DMS114 treated with DMSO at 0.1 percent for 48 hours (cell line): Measurements from ENCODE around the gene BICD2.

ENCODE experiments used
- DNase-seq: peaks from one replicate; lab custom pipeline; 2025; ENCODE audit not compliant: unreplicated experiment; lab: John Stamatoyannopoulos, UW

The BICD2 gene

DNA sequence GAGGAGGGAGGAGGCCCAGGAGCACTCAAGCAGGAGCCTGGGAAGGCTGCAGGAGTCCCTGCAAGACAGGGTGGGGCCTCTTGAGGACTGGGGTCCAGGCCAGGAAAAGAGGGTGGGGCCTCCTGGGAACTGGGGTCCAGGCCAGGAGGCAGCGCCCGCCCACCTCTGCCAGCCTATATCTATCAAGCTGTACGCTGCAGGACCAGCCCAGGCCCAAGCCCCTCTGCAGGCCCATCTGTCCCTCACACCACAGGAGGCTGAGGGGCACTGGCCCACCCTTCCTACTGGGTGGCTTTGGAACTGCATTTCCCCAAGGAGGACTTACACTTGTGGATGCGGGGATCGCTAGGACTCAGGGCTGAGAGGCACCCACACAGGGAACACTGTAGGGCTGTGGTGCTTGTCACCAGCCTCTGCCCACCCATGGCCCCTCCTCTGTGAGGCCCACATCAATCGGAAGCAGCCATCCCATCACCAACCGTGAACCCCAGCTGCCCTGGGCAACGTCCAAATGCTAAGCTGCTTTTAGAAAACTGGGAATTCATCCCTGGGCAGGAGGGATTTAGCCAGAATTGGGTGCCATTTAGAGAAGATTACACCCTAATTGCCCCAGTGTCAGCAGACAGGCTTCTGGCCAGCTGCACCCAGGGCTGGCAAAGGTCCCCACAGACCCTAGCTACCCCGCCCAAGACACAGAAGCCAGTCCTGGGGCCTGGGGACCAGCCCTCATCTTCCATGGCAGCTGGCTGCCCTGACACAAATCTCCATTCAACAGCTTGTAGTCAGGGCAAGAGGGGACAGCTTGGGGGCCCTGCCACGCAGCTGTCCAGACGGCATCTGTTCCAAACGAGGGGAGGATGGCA lies 15.3 kb downstream of the BICD2 start:
- DNase-seq = no peak

DNA sequence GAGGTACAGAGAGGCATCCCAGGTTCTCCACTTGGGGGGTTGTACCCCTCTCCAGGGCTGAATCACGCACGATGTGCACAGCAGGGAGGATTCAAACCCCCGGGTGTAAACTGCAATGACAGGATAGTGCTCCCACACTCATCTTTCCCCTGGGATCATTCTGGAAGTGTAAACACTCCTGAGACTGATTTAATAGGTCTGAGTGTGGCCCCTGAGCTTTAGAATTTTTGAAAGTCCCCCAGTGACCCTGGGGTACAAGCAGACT lies 16.5 kb downstream of the BICD2 start:
- no peak for DNase-seq

DNA sequence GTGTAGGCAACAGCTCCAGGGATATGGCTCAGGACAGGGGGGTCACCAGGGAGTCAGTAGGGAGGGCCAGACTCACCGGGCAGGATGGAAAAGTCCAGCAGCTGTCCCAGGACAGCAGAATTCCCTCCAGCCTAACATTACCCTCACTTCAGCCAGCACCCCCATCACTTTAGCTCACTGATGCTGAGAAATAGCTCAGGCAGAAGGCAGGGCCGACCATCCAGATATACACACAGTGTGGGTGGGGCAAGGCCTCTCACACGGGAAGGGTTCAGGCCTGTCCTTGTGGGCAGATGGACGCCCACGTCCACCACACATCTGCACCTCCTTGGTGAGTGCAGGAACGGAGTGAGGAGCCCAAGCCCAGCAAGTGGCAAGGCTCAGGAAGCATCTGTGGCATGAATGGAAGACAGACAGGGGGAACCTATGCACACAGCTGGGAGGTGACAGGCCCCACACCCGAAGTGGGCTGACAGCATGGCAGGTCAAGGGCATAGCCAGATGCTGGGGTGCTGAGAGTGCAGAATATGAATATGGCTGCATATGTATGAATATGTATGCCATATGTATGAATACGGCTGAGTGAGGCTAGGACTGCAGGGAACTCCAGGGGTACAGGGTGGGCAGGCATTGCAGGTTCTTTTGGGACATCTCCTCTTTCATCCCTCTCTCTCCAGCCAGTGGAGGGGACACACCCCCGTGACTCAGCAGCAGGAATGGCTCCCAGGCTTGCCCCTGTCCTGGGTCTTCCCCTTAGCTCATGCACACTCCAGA lies 17.0 kb downstream of the BICD2 start:
- no peak for DNase-seq

DNA sequence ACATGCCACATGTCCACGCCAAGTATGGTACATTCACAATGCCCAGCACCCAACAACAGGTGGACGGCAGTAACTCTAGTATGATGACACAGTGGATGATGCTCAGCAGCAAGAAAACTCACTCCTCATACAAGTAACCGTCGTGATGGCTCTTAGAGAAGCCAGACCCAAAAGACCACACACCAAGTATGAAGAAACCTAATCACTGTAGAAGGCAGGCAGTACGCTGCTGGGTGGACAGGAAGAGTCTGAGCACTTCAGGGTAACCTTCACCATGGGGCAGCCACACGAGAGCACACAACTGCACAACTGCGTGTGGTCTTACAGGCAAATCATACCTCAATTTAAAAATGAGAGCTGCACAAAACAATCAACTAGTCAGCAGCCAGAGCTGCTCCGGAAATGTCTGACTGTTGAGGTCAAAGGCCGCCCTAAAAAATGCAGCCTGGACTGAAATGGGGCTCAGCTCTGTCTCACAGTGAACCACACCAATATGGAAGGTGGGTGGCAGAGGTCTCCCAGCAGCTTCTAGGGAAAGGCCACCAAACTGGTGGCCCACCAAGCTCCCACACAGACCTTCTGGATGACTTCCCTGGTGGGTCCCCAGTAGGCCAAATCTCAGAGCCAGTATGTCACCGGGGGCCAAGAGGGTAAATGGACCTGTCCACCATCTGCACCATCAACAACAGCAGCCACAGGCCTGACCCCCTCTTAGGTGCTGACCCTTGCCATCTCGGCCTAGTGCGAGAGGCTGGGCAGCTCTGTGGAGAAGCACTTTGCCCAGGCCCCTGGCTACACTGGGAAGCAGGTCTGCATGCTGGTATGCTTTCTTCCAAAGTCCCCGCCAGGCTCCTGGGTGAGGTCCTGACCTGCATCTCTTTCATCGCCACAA lies 17.8 kb downstream of the BICD2 start:
- DNase-seq = no peak

DNA sequence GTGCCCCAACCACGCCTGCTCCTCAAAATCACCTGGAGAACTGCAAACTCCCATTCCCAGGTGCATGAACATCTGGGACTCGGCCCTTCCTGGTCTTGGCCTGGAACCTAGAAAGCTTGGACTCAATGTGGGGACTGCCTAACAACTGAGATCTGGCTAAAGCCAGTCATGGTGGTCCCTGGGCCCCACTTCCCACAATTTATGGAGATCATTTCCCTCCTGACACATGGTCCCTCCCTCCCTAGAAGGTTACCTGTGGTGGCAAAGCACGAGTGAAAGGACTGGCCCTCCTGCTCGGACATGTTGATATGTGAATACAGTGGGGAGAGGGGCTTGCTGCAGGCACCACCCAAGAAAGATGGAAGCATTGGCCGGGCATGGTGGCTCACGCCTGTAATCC lies 18.8 kb downstream of the BICD2 start:
- DNase-seq = no peak

DNA sequence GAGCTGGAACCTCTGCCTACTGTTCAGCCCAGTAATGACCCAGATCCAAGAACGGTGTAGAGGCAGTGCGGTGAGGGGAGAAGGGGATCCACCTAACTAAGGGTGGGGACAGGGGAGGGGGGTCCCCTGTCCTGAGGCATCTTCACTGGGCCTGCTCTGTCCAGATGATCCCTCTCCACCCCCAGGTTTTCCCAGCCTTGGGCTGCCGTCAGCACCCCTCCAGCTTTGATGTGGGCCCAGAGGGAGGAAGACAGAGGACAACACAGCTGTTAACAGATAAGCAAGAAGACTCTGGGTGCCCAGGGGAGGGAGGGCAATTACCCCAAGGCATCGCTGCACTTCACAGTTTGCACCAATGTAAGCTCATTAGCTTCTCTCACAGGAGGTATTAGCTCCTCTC lies 19.3 kb downstream of the BICD2 start:
- DNase-seq = no peak

DNA sequence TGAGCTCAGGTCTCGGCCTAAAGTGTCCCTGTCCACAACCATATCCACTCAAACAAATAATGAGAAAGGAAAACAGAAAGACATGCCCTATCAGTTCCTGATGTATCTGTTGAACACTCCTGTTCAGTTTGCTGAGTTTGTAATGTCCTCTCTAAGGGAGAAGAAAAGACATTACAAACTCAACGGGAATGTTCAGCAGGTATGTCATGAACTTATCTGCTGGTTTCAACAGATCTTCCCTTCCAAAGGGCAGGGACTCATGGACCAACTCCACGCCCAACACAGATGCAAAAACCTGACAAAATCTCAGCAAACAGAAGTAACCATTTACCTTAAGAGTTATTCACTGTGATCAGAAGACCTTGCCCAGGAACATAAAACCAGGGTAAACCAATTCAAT lies 23.7 kb downstream of the BICD2 start:
- DNase-seq = no peak

DNA sequence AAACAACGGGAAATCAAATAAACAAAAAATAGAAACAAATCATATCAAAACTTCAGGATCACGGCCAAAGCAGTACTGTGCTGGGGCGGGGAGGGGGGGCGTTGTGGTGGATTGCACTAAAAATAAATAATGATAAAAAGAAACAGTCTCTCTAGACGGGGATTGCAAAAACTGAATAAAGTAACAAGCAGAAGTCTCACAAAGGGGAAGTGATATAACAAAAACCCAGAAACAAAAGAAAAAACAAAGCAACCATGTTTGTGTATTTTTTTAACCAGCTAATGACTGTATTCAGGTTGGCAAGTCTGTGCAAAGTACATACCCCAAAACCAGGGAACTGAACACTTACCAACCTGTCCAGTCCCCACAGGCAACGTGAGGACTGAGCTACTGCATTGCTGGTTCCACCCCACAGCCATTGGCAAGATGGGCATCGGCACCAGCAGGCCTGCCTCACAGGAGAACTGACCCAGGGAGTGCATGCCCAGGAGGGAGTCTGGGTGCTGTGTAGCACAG lies 24.1 kb downstream of the BICD2 start:
- no peak for DNase-seq

DNA sequence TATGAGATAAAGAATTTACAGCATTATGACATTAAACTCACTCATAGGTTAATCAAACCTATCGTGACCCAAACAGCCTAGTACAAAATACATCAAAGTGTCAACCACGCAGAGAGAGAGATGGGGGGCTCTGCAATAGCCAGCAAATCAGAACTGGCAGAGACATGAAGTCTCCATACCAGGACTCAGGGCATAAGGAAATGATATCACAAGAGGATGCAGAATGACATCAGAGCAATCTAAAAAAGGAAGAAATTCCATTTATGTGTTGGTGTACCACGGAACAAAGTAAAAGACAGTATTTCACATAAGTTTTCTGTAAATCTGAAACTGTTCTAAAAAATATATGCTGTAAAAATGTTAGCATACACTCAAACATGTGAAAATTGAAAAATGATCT lies 24.6 kb downstream of the BICD2 start:
- no peak for DNase-seq

DNA sequence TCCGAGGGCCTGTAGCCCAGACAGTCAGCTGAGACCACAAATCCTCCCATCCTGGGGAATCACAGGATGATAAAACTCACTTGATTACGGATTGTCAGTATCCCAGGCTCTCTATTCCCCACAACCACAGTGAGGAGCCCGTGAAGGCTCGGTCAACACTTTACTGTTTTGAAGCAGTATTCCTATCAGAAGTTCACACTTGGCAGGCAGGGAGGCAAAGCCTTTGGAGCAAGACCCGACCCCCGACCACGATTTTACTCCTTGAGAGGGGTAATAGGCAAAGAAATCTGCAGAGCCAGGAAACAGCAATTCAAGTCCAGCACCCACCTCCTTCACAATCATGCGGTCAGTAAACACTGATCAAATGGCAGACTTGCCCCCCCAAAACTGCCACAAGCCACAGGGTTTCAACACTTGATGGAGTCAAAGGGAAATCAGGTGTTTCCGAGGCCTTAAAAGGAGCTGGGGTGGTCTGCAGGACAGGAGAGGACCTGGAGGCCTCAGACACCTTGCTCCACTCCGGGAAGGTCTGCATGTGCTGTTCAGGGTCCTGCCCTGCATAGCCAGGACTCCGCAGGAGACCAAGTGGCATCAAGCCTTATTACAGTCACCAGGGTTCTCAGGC lies 25.2 kb downstream of the BICD2 start:
- DNase-seq = no peak

DNA sequence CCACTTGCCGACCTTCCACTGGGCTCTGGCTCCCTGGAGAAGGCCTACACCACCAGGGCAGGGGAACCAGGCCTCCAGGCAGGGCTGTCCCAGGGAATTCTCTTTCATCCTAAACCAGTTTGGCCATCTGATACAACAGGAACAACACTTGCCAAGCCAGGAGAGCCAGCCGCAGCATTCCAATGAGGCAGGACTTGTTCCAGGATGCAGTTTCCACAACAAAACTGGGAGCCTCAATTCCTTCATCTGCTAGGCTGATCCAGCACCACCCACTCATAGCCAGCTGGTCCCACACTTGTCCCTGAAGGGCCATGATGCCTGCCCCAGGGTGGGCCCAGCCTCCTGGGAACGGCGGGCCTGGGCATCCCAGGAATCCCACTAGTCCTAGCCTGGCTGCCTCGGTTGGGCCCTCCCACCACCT lies 26.0 kb downstream of the BICD2 start:
- no peak for DNase-seq

DNA sequence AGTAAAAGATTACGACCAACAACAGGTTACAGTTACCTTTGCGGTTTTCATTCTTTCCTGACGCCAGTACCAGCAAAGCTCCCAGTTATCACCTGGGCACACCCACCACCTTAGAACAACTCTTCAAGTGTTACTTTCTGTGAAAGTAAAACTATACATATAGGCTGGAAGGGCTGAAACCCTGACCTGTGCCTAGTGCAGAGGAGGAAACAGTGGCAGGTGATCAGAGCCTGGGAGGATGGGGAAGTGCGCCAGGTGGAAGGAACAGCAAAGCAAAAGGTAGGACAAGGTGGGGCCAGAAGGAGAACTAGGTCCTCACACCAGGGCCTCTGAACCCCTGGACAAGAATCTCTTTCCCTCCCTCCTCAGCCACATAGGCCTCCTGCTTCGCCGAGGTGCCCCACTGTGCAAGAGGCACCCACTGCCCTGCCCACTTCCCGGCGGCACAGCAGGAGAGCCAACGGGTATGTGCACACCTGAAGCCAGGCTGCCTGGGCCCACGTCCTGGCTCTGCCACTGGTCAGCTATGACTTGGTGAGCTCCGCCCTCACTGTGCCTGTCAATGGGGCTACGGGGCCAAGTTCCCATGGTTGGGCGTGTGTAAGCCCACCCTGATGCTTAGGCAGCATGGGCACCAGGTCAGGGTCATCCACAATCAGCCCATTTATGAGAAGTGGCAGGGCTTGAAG lies 26.9 kb downstream of the BICD2 start:
- DNase-seq = no peak

DNA sequence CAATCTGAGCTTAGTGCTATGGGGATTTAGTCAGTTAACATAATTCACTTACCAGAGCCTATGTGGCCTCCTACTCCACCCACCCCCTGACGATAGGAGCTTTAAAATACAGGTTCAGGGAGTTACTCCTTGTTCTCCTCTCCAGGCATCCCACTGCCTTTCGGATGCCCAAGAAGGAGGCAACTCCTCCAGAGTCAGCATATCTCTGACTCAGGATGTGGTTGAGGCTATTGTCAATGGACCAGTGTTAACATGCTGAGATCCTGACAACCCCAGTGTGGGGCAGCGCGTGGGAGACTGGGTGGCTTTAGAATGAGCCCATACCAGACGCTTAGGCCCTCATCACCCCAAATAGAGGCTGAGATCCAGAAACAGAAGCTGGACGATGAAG lies 27.4 kb downstream of the BICD2 start:
- DNase-seq = no peak

DNA sequence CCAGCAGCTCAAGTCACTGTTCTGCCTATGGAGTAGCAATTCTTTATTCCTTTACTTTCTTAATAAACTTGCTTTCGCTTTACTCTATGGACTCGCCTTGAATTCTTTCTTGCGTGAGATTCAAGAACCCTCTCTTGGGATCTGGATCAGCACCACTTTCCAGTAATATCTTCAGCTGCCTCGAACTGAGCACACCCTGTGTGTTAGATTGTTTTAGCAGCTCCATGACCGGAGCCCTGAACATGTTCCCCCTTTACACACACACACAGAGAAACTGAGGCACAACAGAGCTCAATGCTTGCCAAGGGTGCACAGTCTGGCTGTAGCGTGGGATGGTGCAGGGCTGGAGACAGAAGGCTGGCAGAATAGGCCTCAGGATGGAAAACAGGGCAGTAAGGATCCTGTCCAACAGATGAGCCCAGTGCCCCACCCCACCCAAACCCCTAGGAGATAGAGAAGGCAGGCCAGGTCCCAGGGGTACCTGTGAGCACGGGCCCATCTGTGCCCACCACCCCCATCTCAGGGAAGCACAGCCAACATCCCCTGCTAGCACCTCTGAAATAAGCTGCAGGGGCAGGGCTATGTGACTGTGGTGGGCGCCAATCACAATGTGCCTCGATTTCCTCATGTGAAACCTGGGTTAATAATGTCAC lies 27.9 kb downstream of the BICD2 start:
- DNase-seq = no peak

DNA sequence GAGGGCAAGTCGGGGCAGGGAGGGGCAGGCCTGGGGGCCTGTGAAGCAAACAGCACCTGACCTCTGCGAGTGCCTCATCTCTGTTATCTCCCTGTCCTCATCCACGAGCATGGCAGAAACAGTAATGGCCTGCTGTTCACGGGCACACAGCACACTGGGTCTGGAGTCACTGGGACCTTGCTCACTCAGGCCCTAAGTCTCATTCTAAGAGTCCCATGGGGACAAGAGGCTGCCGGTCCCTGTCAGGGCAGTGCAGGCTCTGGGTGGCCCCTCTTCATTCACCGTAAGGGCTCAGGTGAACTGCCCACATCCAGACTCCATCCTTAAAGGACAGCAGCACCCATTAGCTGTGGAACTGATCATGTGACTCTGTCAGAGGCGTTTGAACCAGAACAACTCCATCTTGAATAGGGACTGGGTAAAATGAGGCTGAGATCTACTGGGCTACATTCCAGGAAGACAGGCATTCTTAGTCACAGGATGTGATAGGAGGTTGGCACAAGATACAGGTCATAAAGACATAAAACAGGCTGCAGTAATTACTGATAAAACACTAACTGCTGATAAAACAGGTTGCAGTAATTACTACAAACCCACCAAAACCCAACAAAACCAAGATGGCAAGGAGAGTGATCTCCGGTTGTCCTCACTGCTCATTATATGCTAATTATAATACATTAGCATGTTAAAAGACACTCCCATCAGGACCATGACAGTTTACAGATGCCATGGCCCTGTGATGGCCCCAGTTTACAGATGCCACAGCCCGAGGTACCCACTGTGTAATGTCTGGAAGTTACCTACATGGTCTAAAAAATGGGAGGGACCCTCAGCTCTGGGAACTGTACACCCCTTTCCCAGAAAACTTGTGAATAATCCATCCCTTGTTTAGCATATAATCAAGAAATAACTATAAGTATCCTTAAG lies 28.7 kb downstream of the BICD2 start:
- no peak for DNase-seq

DNA sequence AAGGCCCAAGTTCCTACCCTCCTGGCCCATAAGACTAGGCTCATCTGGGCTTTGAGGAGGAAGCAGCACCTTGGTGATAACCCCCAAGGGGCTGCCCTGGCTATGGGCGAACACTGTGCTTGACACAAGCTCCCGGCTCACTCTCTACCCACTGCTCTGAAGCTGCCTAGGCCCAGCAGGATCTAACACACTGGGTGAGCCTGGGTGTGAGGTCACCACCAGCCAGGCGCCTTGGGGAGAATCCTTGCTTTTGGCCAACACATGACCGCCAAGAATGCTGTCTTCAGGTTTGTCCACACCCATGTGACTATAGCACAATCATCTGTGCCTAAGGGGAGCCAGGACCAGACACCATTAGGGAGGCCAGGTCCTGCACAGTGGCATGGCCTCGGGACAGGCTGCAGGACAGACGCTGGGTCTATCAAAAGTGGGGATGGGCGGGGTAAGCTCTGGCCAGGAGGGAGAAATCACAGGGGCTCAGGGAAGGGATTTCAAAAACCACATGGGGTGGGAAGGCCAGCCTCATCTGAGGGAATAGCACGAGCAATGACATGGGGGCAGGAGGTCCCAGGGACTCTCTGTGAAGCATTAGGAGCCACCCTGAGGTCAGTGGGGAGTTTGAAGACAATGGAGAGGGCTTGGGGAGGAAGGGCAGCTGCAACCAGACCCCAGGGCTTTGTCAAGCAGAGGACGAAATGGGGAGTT lies 29.6 kb downstream of the BICD2 start:
- DNase-seq = no peak

DNA sequence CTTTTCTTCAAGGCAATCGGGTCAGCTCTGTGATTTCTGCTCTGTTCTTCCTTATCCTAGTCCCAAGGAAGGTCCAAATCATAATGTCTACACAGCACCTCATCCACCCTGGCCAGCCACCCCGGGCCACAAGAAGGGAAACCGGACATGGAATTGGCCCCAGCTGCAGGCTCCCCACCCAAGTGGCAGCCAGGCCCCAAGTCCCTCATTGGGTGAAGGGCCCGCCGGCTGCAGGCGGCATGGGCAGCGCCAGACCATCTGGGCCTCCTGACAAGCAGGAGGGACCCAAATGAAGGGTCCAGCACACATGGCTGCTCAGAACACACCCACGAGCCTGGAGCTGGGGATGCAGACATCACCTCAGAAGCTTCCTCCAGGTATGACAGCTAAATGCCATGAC lies 33.7 kb downstream of the BICD2 start:
- DNase-seq = no peak

DNA sequence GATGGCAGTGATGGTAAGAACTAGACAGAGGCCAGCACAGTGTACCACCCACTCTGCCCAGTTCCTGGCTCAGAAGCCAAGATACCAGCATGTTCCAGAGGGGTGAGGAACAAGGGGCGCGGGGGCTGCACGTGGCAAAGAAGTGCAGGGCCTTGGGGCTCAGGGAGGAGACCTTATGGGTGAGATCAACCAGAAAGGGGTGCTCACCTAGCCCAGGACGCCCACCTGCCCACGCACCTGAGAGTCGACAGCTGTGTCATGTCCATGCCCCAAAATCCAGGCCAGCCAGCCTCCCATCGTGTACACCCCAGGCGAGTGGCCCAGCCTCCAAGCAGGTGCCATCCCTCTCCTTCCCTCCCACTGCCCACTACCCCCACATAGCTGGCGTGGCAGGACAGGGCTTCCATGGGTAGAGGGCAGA lies 34.9 kb downstream of the BICD2 start:
- no peak for DNase-seq
